SK-N-MC (cell line): ENCODE measurements around the gene BCL7B.

Experiments
- EZH2 ChIP-seq: fragments of 200-600 bp; sonication (generic); IDR thresholded peaks from one replicate; pipeline ENCODE4 v1.6.1; 2017; ENCODE audit warnings: antibody characterized with exemption
- FOXP2 ChIP-seq: optimal IDR thresholded peaks from 2 replicates; pipeline ENCODE3; 2011; ENCODE audit warnings: mild to moderate bottlenecking, moderate library complexity; ENCODE audit not compliant: insufficient read depth; ENCODE audit errors: extremely low read length, control extremely low read depth
- POLR2AphosphoS5 ChIP-seq: IDR thresholded peaks from 2 replicates; pipeline ENCODE4 v1.6.1; 2012; ENCODE audit warnings: mild to moderate bottlenecking, low read depth, low read length, borderline replicate concordance

DNA sequence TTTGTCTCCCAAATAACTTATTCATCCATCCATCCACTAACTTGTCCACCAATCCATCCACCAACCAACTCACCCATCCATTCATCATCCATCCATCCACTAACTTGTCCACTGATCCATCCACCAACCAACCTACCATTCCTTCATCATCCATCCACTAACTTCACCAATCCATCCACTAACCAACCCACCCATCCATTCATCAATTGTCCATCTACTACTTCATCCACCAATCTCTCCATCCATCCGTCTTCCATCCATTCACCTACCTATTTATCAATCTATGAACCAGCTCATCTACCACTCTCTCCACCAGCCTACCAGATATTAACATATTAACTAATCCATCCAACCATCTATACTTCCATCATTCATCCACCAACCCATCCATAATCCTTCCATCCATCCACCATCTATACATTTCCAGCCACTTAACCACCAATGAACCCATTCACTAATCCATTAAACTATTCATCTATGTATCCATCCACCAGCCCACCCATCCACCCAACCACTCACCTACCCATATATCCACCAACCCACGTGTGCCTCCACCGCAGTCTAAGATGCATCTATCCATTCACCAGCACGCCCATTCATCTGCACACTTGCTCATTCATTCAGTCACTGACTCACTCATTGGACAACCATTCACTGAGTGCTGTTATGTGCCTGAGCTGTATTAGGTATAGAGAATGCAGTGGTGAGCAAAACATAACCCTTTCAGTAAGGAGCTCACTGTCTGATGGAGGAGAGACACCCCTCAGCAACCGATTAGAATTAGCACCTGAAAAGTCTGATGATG is 40.7 kb upstream of the BCL7B start:
- TF ChIP-seq POLR2AphosphoS5 (no peak), EZH2 (no peak), FOXP2 (no peak)
